ENCODE measurements around the gene CAMSAP2.

- TF ChIP-seq, protein P1, sequence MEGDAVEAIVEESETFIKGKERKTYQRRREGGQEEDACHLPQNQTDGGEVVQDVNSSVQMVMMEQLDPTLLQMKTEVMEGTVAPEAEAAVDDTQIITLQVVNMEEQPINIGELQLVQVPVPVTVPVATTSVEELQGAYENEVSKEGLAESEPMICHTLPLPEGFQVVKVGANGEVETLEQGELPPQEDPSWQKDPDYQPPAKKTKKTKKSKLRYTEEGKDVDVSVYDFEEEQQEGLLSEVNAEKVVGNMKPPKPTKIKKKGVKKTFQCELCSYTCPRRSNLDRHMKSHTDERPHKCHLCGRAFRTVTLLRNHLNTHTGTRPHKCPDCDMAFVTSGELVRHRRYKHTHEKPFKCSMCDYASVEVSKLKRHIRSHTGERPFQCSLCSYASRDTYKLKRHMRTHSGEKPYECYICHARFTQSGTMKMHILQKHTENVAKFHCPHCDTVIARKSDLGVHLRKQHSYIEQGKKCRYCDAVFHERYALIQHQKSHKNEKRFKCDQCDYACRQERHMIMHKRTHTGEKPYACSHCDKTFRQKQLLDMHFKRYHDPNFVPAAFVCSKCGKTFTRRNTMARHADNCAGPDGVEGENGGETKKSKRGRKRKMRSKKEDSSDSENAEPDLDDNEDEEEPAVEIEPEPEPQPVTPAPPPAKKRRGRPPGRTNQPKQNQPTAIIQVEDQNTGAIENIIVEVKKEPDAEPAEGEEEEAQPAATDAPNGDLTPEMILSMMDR (IDR thresholded peaks at IDR 0.05 in 2 of 3, conservative IDR thresholded peaks at IDR 0.05 in 1 of 3; ENCODE audit: control insufficient read depth in 2 of 3, extremely low read depth in 1 of 3, insufficient read depth in 1 of 3, low read depth in 3 of 3, low read length in 3 of 3), result no peak
- TF ChIP-seq EP300 (IDR thresholded peaks at IDR 0.05; ENCODE audit: borderline replicate concordance in 1 of 2, control insufficient read depth in 1 of 2, low read depth in 2 of 2, low read length in 2 of 2), result no peak
- TF ChIP-seq EZH2 (IDR thresholded peaks at IDR 0.05; ENCODE audit: borderline replicate concordance, control insufficient read depth, low read depth, low read length), result no peak
- TF ChIP-seq KDM1A (IDR thresholded peaks at IDR 0.05; ENCODE audit: borderline replicate concordance), result no peak
- TF ChIP-seq, protein P2, sequence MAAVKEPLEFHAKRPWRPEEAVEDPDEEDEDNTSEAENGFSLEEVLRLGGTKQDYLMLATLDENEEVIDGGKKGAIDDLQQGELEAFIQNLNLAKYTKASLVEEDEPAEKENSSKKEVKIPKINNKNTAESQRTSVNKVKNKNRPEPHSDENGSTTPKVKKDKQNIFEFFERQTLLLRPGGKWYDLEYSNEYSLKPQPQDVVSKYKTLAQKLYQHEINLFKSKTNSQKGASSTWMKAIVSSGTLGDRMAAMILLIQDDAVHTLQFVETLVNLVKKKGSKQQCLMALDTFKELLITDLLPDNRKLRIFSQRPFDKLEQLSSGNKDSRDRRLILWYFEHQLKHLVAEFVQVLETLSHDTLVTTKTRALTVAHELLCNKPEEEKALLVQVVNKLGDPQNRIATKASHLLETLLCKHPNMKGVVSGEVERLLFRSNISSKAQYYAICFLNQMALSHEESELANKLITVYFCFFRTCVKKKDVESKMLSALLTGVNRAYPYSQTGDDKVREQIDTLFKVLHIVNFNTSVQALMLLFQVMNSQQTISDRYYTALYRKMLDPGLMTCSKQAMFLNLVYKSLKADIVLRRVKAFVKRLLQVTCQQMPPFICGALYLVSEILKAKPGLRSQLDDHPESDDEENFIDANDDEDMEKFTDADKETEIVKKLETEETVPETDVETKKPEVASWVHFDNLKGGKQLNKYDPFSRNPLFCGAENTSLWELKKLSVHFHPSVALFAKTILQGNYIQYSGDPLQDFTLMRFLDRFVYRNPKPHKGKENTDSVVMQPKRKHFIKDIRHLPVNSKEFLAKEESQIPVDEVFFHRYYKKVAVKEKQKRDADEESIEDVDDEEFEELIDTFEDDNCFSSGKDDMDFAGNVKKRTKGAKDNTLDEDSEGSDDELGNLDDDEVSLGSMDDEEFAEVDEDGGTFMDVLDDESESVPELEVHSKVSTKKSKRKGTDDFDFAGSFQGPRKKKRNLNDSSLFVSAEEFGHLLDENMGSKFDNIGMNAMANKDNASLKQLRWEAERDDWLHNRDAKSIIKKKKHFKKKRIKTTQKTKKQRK (IDR thresholded peaks at IDR 0.05; ENCODE audit: low read depth, low read length), result no peak
These were observed 8.8 kb upstream of the CAMSAP2 start for GRCh38 chr1:200729863-200730262.

Measured in GM12878 (cell line).